OCI-LY1 (cell line): ENCODE data around the gene VAV2.

Source experiments
- CTCF ChIP-seq: fragments of 200-600 bp; sonication (generic), shearing (Covaris generic); IDR thresholded peaks from 2 replicates; pipeline ENCODE4 v1.5.1; 2017; ENCODE audit warnings: mild to moderate bottlenecking, antibody characterized with exemption, low read length, moderate library complexity, mixed read lengths
- EZH2 ChIP-seq: fragments of 200-600 bp; sonication (generic), shearing (Covaris generic); IDR thresholded peaks from 2 replicates; pipeline ENCODE4 v1.8.0; 2017; ENCODE audit warnings: borderline replicate concordance, mixed run types, mild to moderate bottlenecking, antibody characterized with exemption, low read length, moderate library complexity, mixed read lengths

GRCh38 chr9:133905493-133905892, 86.6 kb downstream of the VAV2 start:
- TF ChIP-seq CTCF (no peak), EZH2 (no peak)
